Neural cell (in vitro differentiated cells): Measurements from ENCODE around the gene S100A8. TPM values are rescaled to one million over a fixed set of nuclear protein-coding genes. Genes with fewer than 3 reads are reported as not detected.
"Not testable (repeated sequence)": the region's sequence is repeated elsewhere in the genome, so short reads cannot be mapped to it uniquely, and the experiment has no call there.

Experiments used
- H2AFZ ChIP-seq: fragments of 200-600, 300-800 bp; sonication (generic), shearing (Covaris generic); 2 replicates; pipeline ENCODE4 v1.6.0; 2014; ENCODE audit warnings: low read depth, mild to moderate bottlenecking, antibody characterized with exemption, low read length, moderate library complexity
- H3F3A ChIP-seq: fragments of 200-600 bp; shearing (Covaris generic); 2 replicates; pipeline ENCODE4 v1.6.1; 2016; ENCODE audit warnings: mild to moderate bottlenecking, moderate library complexity, mixed read lengths, antibody characterized with exemption, low read length; ENCODE audit not compliant: insufficient read depth, poor library complexity, severe bottlenecking
- H3K27ac ChIP-seq: fragments of 200-600, 300-800 bp; sonication (generic), shearing (Covaris generic); 2 replicates; pipeline ENCODE4 v1.5.1; 2014; ENCODE audit warnings: mild to moderate bottlenecking, low read length, moderate library complexity
- H3K27me3 ChIP-seq: fragments of 300-800, 200-600 bp; sonication (generic), shearing (Covaris generic); 2 replicates; pipeline ENCODE4 v1.6.0; 2014; ENCODE audit warnings: mild to moderate bottlenecking, low read depth, low read length, moderate library complexity; ENCODE audit not compliant: insufficient read depth
- H3K36me3 ChIP-seq: fragments of 300-800, 200-600 bp; sonication (generic), shearing (Covaris generic); 2 replicates; pipeline ENCODE4 v1.5.1; 2014; ENCODE audit warnings: mild to moderate bottlenecking, antibody characterized with exemption, low read length, moderate library complexity; ENCODE audit not compliant: insufficient read depth
- H3K4me2 ChIP-seq: fragments of 300-800, 200-600 bp; sonication (generic), shearing (Covaris generic); 2 replicates; pipeline ENCODE4 v1.6.0; 2014; ENCODE audit warnings: mild to moderate bottlenecking, low read length
- H3K4me3 ChIP-seq: fragments of 300-800, 200-600 bp; sonication (generic), shearing (Covaris generic); 2 replicates; pipeline ENCODE4 v1.5.1; 2014; ENCODE audit warnings: mild to moderate bottlenecking, low read length, moderate library complexity
- H3K79me2 ChIP-seq: fragments of 200-600 bp; shearing (Covaris generic); replicated peaks from 2 replicates; pipeline ENCODE4 v1.6.0; 2014; ENCODE audit warnings: mild to moderate bottlenecking, low read length, moderate library complexity; ENCODE audit not compliant: insufficient read depth
- H3K9ac ChIP-seq: fragments of 300-800, 200-600 bp; sonication (generic), shearing (Covaris generic); 2 replicates; pipeline ENCODE4 v1.6.1; 2016; ENCODE audit warnings: mild to moderate bottlenecking, low read length, mixed read lengths
- H3K9me2 ChIP-seq: fragments of 200-600 bp; shearing (Covaris generic); 2 replicates; pipeline ENCODE4 v1.6.1; 2016; ENCODE audit warnings: mild to moderate bottlenecking, low read length, mixed read lengths; ENCODE audit not compliant: insufficient read depth
- H3K9me3 ChIP-seq: fragments of 200-600, 300-800 bp; sonication (generic), shearing (Covaris generic); 2 replicates; pipeline ENCODE4 v1.6.1; 2016; ENCODE audit warnings: mild to moderate bottlenecking, mixed run types, low read length, moderate library complexity, mixed read lengths
- H4K20me1 ChIP-seq: fragments of 200-600 bp; shearing (Covaris generic); 2 replicates; pipeline ENCODE4 v1.6.1; 2016; ENCODE audit warnings: mild to moderate bottlenecking, mixed run types; ENCODE audit not compliant: insufficient read depth
- EP300 ChIP-seq: fragments of 450-650 bp; conservative IDR thresholded peaks from 2 replicates; pipeline ENCODE4 v1.6.1; 2014; ENCODE audit warnings: antibody characterized with exemption, mild to moderate bottlenecking, moderate library complexity; ENCODE audit not compliant: poor library complexity, severe bottlenecking
- POLR2AphosphoS5 ChIP-seq: IDR thresholded peaks from 2 replicates; pipeline ENCODE4 v1.6.1; 2012
- SMC3 ChIP-seq: fragments of 450-650 bp; conservative IDR thresholded peaks from 2 replicates; pipeline ENCODE4 v1.6.1; 2014; ENCODE audit warnings: antibody characterized with exemption, mild to moderate bottlenecking, moderate library complexity; ENCODE audit not compliant: poor library complexity
- TAF1 ChIP-seq: IDR thresholded peaks from 2 replicates; pipeline ENCODE4 v1.6.1; 2012; ENCODE audit warnings: low read depth
- polyA plus RNA-seq: library from polyadenylated mRNA; depleted of rRNA; stranded (reverse); fragments of >200 nt; gene quantifications from 2 replicates; pipeline ENCODE4 v1.2.3, GENCODE V29; 2014
- TF ChIP-seq, protein P1 (sequence below): IDR thresholded peaks from 2 replicates; pipeline ENCODE4 v1.6.1; 2012; ENCODE audit warnings: borderline replicate concordance
- TF ChIP-seq, protein P2 (sequence below): fragments of 450-650 bp; IDR thresholded peaks from 2 replicates; pipeline ENCODE4 v1.5.1; 2014; ENCODE audit warnings: antibody characterized with exemption, mild to moderate bottlenecking, moderate library complexity; ENCODE audit not compliant: poor library complexity, severe bottlenecking

Gene S100A8
- polyA plus RNA-seq, 1 donor from 2014 or later, result not detected

DNA sequence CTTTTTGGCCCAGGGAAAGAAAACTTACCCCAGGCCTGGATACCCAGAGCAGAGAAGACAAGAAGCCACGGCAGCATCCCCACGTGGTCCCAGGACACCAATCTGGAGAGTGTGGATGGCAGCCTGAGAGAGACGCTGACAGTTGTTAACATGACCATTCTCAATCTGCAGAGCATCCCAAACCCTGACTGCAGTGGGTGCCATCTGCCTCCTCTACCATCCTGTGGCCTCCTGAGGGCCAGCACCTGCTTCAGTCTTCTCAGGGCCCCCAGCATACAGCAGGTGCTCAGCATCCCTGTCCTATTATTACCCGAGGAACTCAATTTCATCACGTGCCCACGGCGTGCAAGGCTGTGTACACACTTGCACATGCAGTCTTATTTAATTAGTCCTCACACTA lies 43.0 kb downstream of the S100A8 start:
- Histone ChIP-seq H2AFZ (no peak overlapping the region), H3K36me3 (no peaks in the 10 kb centered on the region), H3F3A (no peaks in the 10 kb centered on the region), H4K20me1 (no peaks in the 10 kb centered on the region), H3K4me2 (no peak overlapping the region), H3K9me2 (no peaks in the 10 kb centered on the region), H3K9me3 (no peaks in the 10 kb centered on the region), H3K4me3 (no peak overlapping the region), H3K79me2 (no peaks in the 10 kb centered on the region), H3K27ac (no peak overlapping the region), H3K27me3 (no peaks in the 10 kb centered on the region), H3K9ac (no peak overlapping the region)
- no peak for TF ChIP-seq SMC3
- TF ChIP-seq, protein P1, sequence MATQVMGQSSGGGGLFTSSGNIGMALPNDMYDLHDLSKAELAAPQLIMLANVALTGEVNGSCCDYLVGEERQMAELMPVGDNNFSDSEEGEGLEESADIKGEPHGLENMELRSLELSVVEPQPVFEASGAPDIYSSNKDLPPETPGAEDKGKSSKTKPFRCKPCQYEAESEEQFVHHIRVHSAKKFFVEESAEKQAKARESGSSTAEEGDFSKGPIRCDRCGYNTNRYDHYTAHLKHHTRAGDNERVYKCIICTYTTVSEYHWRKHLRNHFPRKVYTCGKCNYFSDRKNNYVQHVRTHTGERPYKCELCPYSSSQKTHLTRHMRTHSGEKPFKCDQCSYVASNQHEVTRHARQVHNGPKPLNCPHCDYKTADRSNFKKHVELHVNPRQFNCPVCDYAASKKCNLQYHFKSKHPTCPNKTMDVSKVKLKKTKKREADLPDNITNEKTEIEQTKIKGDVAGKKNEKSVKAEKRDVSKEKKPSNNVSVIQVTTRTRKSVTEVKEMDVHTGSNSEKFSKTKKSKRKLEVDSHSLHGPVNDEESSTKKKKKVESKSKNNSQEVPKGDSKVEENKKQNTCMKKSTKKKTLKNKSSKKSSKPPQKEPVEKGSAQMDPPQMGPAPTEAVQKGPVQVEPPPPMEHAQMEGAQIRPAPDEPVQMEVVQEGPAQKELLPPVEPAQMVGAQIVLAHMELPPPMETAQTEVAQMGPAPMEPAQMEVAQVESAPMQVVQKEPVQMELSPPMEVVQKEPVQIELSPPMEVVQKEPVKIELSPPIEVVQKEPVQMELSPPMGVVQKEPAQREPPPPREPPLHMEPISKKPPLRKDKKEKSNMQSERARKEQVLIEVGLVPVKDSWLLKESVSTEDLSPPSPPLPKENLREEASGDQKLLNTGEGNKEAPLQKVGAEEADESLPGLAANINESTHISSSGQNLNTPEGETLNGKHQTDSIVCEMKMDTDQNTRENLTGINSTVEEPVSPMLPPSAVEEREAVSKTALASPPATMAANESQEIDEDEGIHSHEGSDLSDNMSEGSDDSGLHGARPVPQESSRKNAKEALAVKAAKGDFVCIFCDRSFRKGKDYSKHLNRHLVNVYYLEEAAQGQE, result no peak
- TF ChIP-seq EP300, result no peak

- H3K36me3 ChIP-seq, H3K4me3 ChIP-seq, H3K4me2 ChIP-seq, H3K27ac ChIP-seq, H3K9me2 ChIP-seq, H4K20me1 ChIP-seq, H3K9ac ChIP-seq, H3F3A ChIP-seq, H2AFZ ChIP-seq, H3K27me3 ChIP-seq, H3K9me3 ChIP-seq, H3K79me2 ChIP-seq: not testable (repeated sequence)
These were observed 43.8 kb downstream of the S100A8 start for GRCh38 chr1:153347049-153347448.

GRCh38 chr1:153346077-153346723 lies 44.7 kb downstream of the S100A8 start:
- Histone ChIP-seq H3K9me2 (no peaks in the 10 kb centered on the region), H3K79me2 (no peaks in the 10 kb centered on the region), H4K20me1 (no peaks in the 10 kb centered on the region), H3K27ac (no peak overlapping the region), H3K9ac (no peak overlapping the region), H3K4me2 (no peak overlapping the region), H3K36me3 (no peaks in the 10 kb centered on the region), H3K4me3 (no peak overlapping the region), H2AFZ (no peak overlapping the region), H3F3A (no peaks in the 10 kb centered on the region), H3K9me3 (no peaks in the 10 kb centered on the region), H3K27me3 (no peaks in the 10 kb centered on the region)
- no peak for TF ChIP-seq SMC3
- TF ChIP-seq, protein P2, sequence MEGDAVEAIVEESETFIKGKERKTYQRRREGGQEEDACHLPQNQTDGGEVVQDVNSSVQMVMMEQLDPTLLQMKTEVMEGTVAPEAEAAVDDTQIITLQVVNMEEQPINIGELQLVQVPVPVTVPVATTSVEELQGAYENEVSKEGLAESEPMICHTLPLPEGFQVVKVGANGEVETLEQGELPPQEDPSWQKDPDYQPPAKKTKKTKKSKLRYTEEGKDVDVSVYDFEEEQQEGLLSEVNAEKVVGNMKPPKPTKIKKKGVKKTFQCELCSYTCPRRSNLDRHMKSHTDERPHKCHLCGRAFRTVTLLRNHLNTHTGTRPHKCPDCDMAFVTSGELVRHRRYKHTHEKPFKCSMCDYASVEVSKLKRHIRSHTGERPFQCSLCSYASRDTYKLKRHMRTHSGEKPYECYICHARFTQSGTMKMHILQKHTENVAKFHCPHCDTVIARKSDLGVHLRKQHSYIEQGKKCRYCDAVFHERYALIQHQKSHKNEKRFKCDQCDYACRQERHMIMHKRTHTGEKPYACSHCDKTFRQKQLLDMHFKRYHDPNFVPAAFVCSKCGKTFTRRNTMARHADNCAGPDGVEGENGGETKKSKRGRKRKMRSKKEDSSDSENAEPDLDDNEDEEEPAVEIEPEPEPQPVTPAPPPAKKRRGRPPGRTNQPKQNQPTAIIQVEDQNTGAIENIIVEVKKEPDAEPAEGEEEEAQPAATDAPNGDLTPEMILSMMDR, result no peak
- TF ChIP-seq TAF1, result no peak
- TF ChIP-seq, protein P1, result no peak
- no peak for TF ChIP-seq POLR2AphosphoS5
